H9 (cell line): Measurements from ENCODE around the gene SPEM3. TPM values are rescaled to one million over a fixed set of nuclear protein-coding genes. Genes with fewer than 3 reads are reported as not detected.
A peak's percentile ranks its signal among the peaks of the same experiment; 100 is the strongest.

Source experiments
- DNase-seq: peaks from one replicate; pipeline ENCODE4 v3.0.0-alpha.2; 2017
- H2AFZ ChIP-seq: one replicate; pipeline ENCODE4 v1.6.1; 2013; ENCODE audit warnings: mild to moderate bottlenecking, low read length, control low read depth, moderate library complexity
- H2AK5ac ChIP-seq: 2 replicates; pipeline ENCODE4 v1.6.1; 2013; ENCODE audit warnings: low read length, control low read depth, mixed read lengths; ENCODE audit not compliant: insufficient read length
- H2BK120ac ChIP-seq: one replicate; pipeline ENCODE4 v1.6.1; 2013; ENCODE audit warnings: low read depth, mild to moderate bottlenecking, low read length, control low read depth, inconsistent platforms; ENCODE audit not compliant: poor library complexity, severe bottlenecking
- H2BK12ac ChIP-seq: 2 replicates; pipeline ENCODE4 v1.6.1; 2013; ENCODE audit warnings: low read length, control low read depth, mixed read lengths, low read depth; ENCODE audit not compliant: insufficient read length
- H2BK15ac ChIP-seq: 2 replicates; pipeline ENCODE4 v1.6.1; 2013; ENCODE audit warnings: low read depth, low read length, control low read depth
- H2BK20ac ChIP-seq: one replicate; pipeline ENCODE4 v1.6.1; 2013; ENCODE audit warnings: low read depth, mild to moderate bottlenecking, low read length, control low read depth, inconsistent platforms; ENCODE audit not compliant: poor library complexity, severe bottlenecking
- H2BK5ac ChIP-seq: 2 replicates; pipeline ENCODE4 v1.6.1; 2013; ENCODE audit warnings: low read length, control low read depth, mixed read lengths; ENCODE audit not compliant: insufficient read length
- H3K14ac ChIP-seq: 2 replicates; pipeline ENCODE4 v1.6.1; 2013; ENCODE audit warnings: low read length, control low read depth; ENCODE audit not compliant: insufficient read depth
- H3K18ac ChIP-seq: 2 replicates; pipeline ENCODE4 v1.6.1; 2013; ENCODE audit warnings: low read depth, mild to moderate bottlenecking, mixed read lengths, low read length, control low read depth; ENCODE audit not compliant: insufficient read length
- H3K23ac ChIP-seq: 2 replicates; pipeline ENCODE4 v1.6.1; 2013; ENCODE audit warnings: low read length, control low read depth, mixed read lengths, low read depth; ENCODE audit not compliant: insufficient read length
- H3K23me2 ChIP-seq: 2 replicates; pipeline ENCODE4 v1.6.1; 2013; ENCODE audit warnings: low read depth, mild to moderate bottlenecking, mixed read lengths, low read length, control low read depth; ENCODE audit not compliant: insufficient read length, poor library complexity, severe bottlenecking
- H3K27ac ChIP-seq: 2 replicates; pipeline ENCODE4 v1.5.1; 2013; ENCODE audit warnings: low read length, control low read depth, mixed read lengths, low read depth; ENCODE audit not compliant: insufficient read length
- H3K27me3 ChIP-seq: 2 replicates; pipeline ENCODE4 v1.6.1; 2013; ENCODE audit warnings: low read length, control low read depth, inconsistent platforms; ENCODE audit not compliant: insufficient read depth
- H3K4ac ChIP-seq: 2 replicates; pipeline ENCODE4 v1.6.1; 2013; ENCODE audit warnings: low read depth, mild to moderate bottlenecking, control low read depth, inconsistent platforms, low read length, moderate library complexity
- H3K4me1 ChIP-seq: 2 replicates; pipeline ENCODE4 v1.6.1; 2013; ENCODE audit warnings: low read length, control low read depth, inconsistent platforms; ENCODE audit not compliant: insufficient read depth
- H3K4me2 ChIP-seq: 2 replicates; pipeline ENCODE4 v1.6.1; 2013; ENCODE audit warnings: low read length, control low read depth, mixed read lengths; ENCODE audit not compliant: insufficient read length, insufficient read depth
- H3K56ac ChIP-seq: 2 replicates; pipeline ENCODE4 v1.6.1; 2013; ENCODE audit warnings: low read depth, mild to moderate bottlenecking, mixed read lengths, low read length, control low read depth; ENCODE audit not compliant: insufficient read length
- H3K79me1 ChIP-seq: 2 replicates; pipeline ENCODE4 v1.6.1; 2013; ENCODE audit warnings: low read depth, mild to moderate bottlenecking, moderate library complexity, low read length, control low read depth, inconsistent platforms; ENCODE audit not compliant: insufficient read depth, poor library complexity, severe bottlenecking
- H3K79me2 ChIP-seq: 2 replicates; pipeline ENCODE4 v1.6.1; 2013; ENCODE audit warnings: low read length, control low read depth, inconsistent platforms; ENCODE audit not compliant: insufficient read depth
- H3K9ac ChIP-seq: 2 replicates; pipeline ENCODE4 v1.6.1; 2013; ENCODE audit warnings: low read length, control low read depth, mixed read lengths; ENCODE audit not compliant: insufficient read length; ENCODE audit errors: extremely low read depth
- H3K9me3 ChIP-seq: one replicate; pipeline ENCODE4 v1.6.1; 2013; ENCODE audit warnings: low read depth, low read length, inconsistent platforms; ENCODE audit not compliant: control insufficient read depth
- H3T11ph ChIP-seq: one replicate; pipeline ENCODE4 v1.6.1; 2013; ENCODE audit warnings: mild to moderate bottlenecking, low read length, control low read depth, inconsistent platforms
- H4K20me1 ChIP-seq: one replicate; pipeline ENCODE4 v1.6.1; 2013; ENCODE audit not compliant: control insufficient read depth, insufficient read length, insufficient read depth
- H4K5ac ChIP-seq: 2 replicates; pipeline ENCODE4 v1.6.1; 2013; ENCODE audit warnings: low read depth, mild to moderate bottlenecking, mixed read lengths, low read length, control low read depth; ENCODE audit not compliant: insufficient read length
- H4K8ac ChIP-seq: replicated peaks from 2 replicates; pipeline ENCODE4 v1.6.1; 2013; ENCODE audit warnings: low read length, control low read depth, mixed read lengths, low read depth; ENCODE audit not compliant: insufficient read length
- H4K91ac ChIP-seq: 2 replicates; pipeline ENCODE4 v1.6.1; 2013; ENCODE audit warnings: low read depth, mild to moderate bottlenecking, moderate library complexity, mixed read lengths, low read length, control low read depth; ENCODE audit not compliant: insufficient read length
- H3K27ac Mint-ChIP-seq, 3 experiments: 2 replicates in 2 of 3; 3 replicates in 1 of 3; pipeline ENCODE4 v1.8.0; 2020 to 2021; ENCODE audit warnings: mixed read lengths in 3 of 3, mild to moderate bottlenecking in 1 of 3, moderate library complexity in 1 of 3
- H3K27me3 Mint-ChIP-seq: 2 replicates; pipeline ENCODE4 v1.8.0; 2021; ENCODE audit warnings: low read depth, mild to moderate bottlenecking, moderate library complexity, mixed read lengths
- H3K36me3 Mint-ChIP-seq, 3 experiments: 2 replicates in 2 of 3; 3 replicates in 1 of 3; pipeline ENCODE4 v1.8.0; 2020 to 2021; ENCODE audit warnings: low read depth in 3 of 3, mixed read lengths in 3 of 3; ENCODE audit not compliant: insufficient read depth in 1 of 3
- H3K4me1 Mint-ChIP-seq, 2 experiments: 2 replicates each; pipeline ENCODE4 v1.8.0; 2020; ENCODE audit warnings: mixed read lengths in 2 of 2
- H3K4me3 Mint-ChIP-seq, 2 experiments: 2 replicates in 1 of 2; 3 replicates in 1 of 2; pipeline ENCODE4 v1.8.0; 2020 to 2021; ENCODE audit warnings: mild to moderate bottlenecking in 2 of 2, mixed read lengths in 2 of 2, moderate library complexity in 1 of 2
- H3K9me3 Mint-ChIP-seq, 2 experiments: 2 replicates in 1 of 2; 3 replicates in 1 of 2; pipeline ENCODE4 v1.8.0; 2020; ENCODE audit warnings: mild to moderate bottlenecking in 2 of 2, mixed read lengths in 2 of 2, moderate library complexity in 1 of 2
- CTCF ChIP-seq: fragments of 200-600 bp; sonication (generic); conservative IDR thresholded peaks from 3 replicates; pipeline ENCODE4 v1.8.0; 2021; ENCODE audit warnings: antibody characterized with exemption, mild to moderate bottlenecking
- WGBS: extraction: QIAGEN DNeasy Blood & Tissue Kit; methylation state at CpG from one replicate; pipeline ENCODE4 v1.1.7; 2013; ENCODE audit warnings: missing lambda C conversion rate, low lambda C conversion rate, mixed read lengths; ENCODE audit not compliant: insufficient read length; ENCODE audit errors: extremely low coverage; 5-methylcytosine and 5-hydroxymethylcytosine counted together
- total RNA-seq: library from RNA; stranded (reverse); gene quantifications from 2 replicates; pipeline ENCODE4 v1.2.1, GENCODE V29; 2021

Gene SPEM3
- total RNA-seq, 1 experiment from 2014 or later: not detected

- Histone ChIP-seq H4K20me1 (no peaks in the 10 kb centered on the region), H4K91ac (no peak overlapping the region), H3K79me1 (no peaks in the 10 kb centered on the region), H2BK20ac (no peak overlapping the region), H3T11ph (no peak overlapping the region), H3K27me3 (peaks cover 11% of the 10 kb centered on the region; the same call in 1 of the 2 replicates), H3K23me2 (peaks cover 17% of the 10 kb centered on the region), H2BK12ac (no peak overlapping the region), H2AFZ (no peak overlapping the region), H2AK5ac (no peak overlapping the region), H3K18ac (no peak overlapping the region), H3K4me1 (no peaks in the 10 kb centered on the region), H3K9ac (no peak overlapping the region), H3K79me2 (no peaks in the 10 kb centered on the region), H2BK15ac (no peak overlapping the region), H3K14ac (no peak overlapping the region), H3K4ac (no peak overlapping the region), H4K5ac (no peak overlapping the region), H2BK120ac (no peak overlapping the region), H3K9me3 (no peaks in the 10 kb centered on the region), H3K56ac (no peak overlapping the region), H2BK5ac (no peak overlapping the region), H4K8ac (no peak overlapping the region), H3K23ac (no peak overlapping the region), H3K4me2 (no peak overlapping the region), H3K27ac (no peak overlapping the region)
- no CpG with 5 or more reads among the region's 10 CpGs for WGBS
- Mint-ChIP-seq H3K4me1 (peaks cover 21 to 25% of the 10 kb centered on the region in 2 experiments), H3K27me3 (peaks cover 48% of the 10 kb centered on the region), H3K9me3 (peaks cover 5 to 7% of the 10 kb centered on the region in 2 experiments), H3K36me3 (peaks cover 7 to 25% (median 24%) of the 10 kb centered on the region in 3 experiments; a peak in 6 of 7 replicates), H3K4me3 (peak overlapping the region in 1 of 2 experiments; percentile 28; a peak in 1 of 5 replicates), H3K27ac (no peak overlapping the region)
- TF ChIP-seq CTCF: no peak
- no peak for DNase-seq
Measured at GRCh38 chr17:7382901-7383300, 45.8 kb upstream of the SPEM3 start.
